ENCODE data around the gene GRIK2.

DNA sequence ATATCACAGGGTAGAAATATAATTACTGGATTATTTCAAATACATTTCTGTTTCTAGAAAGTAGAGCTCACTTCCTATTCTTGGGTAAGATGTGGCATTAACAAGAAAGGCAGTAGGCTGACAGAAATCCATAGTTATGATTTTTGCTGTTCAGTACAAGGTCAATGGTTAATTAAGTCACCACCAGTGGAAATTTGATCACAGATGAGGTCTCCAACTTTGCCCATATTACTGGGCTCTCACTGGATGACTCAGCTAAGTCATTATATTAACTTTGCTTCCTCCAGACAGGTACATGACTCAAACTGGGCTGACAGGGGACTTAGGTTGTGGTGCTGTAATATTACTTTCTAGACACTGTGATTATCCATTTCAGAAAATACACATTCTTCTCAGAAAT, 212.4 kb downstream of the GRIK2 start:
- no peak for TF ChIP-seq POLR2AphosphoS5 (IDR thresholded peaks at IDR 0.05; ENCODE audit: low read depth, low read length)
- no peak for TF ChIP-seq POLR2A (IDR thresholded peaks at IDR 0.05; ENCODE audit: low read depth, low read length)
- no peak for TF ChIP-seq TAF1 (IDR thresholded peaks at IDR 0.05; ENCODE audit: borderline replicate concordance, low read depth, low read length)

Measured in GM12892 (cell line).